GM18867 (cell line): ENCODE results near the gene STARD10.
A peak's percentile ranks its signal among the peaks of the same experiment; 100 is the strongest.

Experiments
- ATAC-seq: cut with Tn5 transposase; IDR thresholded peaks from one replicate; pipeline ENCODE4 v1.9.1; 2021; ENCODE audit warnings: mild to moderate bottlenecking, moderate library complexity; ENCODE audit not compliant: unreplicated experiment

STARD10 gene

DNA sequence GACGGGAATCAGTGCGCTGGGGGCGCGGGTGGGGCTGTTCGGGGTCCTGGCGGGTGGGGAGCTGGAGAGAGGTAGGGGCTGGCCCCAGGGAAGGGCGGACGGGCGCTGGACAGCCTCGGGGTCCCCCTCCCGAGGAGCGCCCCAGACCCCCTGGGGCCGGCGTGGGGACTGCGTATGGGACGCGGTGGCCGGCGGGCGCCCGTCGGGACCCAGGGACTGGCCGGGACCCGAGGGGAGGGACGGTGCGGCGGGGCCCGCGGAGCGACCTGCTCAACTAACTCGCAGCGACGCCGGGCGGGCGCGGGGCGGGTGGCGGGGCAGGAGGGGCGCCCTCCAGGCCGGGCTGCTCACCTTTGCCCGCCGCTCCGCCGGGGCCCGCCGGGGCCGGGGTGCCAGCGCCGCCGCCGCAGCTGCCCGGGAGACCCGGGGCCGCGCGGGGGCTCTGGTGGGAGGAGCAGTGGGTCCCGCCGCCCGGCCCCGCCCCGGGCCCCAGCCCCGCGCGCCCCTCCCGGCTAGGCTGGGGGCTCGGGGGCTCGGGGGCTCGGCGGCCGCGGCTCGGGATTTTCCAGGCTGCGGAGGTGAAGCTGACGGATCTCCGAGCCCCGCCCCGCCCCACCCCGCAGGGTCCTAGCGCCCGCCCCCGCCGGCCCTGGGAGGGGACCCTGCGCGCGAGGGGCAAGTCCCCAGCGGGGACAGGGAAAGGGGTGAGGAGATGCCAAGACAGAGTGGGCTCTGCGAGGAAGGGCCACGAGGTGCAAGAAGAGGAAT is 12.3 kb downstream of the STARD10 start:
- peak; percentile 50 for ATAC-seq

GRCh38 chr11:72781063-72781312 is 12.9 kb downstream of the STARD10 start:
- no peak for ATAC-seq

DNA sequence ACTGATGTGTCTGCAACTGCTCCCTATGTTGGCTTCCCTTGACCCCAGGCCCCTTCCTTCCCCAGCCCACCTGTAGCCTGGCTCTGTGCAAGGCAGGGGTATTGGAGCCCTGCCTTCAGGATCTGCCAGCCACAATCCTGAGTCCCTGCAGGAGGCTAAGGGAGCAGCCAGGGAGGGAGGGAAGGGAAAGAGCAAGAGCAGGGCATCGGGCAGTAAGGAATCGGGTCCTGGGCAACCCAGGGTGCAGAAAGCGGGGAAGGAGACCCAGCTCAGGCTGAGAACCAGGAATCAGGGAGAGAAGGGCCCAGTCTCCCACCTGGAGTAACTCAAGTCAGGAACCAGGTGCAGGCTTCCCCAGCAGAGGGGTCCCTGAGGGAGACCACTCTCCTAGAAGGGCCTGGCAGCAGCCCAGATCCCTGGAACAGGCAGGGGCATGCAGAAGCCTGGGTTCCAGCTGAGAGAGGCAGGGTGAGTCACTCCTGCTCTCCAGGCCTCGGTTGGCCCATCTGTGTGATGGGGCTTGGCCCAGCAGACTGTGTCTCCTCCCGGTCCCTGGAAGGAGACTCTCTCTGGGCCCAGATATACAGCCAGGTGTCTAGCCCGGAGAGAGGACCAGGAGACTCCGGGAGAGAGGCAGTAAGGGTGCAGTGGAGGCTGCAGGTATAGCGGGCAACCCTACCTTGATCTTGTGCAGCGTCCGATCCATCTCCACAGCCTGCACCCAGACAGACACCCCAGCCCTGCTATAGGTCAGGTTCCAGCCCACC is 13.4 kb downstream of the STARD10 start:
- no peak for ATAC-seq

GRCh38 chr11:72779495-72780128 is 14.2 kb downstream of the STARD10 start:
- ATAC-seq: no peak

DNA sequence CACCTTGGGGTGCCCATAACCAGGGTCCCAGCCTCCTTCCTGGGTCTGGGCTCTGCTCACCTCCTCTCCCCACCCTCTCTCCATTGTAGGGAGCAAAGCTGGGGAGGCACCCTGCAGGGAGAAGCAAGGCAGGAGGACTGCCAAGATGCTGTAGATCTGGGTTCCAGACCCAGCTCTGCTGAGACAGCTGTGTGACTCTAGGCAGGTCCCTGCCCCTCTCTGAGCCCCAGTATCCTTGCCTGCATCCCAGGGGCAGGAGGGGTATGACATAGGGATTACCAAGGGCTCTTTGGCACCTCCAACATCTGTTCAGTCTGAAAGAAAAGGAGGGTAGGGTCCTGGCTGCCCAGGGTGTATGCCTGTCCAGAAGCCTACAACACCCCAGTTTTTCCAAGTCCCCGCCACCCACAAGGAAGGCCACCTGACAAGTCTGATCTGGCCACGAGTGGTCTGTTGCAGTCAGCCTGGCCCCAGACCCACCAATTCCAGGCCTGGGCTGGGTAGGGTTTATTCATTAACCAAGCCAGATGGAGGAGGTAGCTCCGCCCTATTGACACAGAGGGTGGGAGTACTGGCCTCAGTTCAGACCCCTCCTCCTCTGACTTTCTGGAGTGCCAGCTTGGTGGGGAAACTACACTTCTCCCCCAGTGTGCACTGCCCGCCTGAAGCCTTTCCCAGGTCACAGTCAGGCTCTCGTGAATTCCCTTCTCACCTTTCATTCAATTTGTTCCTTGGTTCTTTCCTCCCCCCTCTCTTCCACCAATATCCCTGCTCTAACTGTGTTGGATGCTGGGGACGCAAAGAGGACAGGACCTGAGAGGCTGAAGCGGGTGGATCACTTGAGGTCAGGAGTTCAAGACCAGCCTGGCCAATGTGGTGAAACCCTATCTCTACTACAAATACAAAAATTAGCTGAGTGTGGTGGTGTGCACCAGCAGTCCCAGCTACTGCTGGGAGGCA is 15.0 kb downstream of the STARD10 start:
- ATAC-seq: no peak

DNA sequence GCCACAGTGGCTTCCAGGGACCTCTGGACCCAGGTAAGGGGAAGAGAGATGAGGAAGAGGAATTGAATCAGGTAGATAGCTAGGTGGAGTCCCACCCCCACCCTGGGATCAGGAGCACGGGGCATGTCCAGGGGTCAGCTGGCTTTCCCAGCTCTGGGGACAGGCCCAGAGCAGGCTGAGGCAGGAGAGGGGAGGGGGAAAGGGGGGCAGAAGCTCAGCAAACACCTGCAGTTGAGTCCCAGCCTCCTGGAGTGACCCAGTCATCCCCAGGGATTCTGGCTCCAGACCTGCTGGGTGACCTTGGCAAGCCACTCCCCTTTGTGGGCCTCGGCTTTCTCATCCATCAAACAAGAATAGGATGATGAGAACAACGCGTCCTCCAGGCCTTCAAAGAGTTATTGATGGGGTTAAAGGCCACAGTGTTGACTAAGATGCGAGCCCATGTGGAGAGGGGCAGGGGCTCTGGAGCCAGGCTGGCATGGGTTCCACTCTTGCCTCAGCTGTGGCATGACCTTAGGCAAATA is 16.0 kb downstream of the STARD10 start:
- no peak for ATAC-seq

- no peak for ATAC-seq
These were observed 16.7 kb downstream of the STARD10 start for GRCh38 chr11:72776844-72777754.

DNA sequence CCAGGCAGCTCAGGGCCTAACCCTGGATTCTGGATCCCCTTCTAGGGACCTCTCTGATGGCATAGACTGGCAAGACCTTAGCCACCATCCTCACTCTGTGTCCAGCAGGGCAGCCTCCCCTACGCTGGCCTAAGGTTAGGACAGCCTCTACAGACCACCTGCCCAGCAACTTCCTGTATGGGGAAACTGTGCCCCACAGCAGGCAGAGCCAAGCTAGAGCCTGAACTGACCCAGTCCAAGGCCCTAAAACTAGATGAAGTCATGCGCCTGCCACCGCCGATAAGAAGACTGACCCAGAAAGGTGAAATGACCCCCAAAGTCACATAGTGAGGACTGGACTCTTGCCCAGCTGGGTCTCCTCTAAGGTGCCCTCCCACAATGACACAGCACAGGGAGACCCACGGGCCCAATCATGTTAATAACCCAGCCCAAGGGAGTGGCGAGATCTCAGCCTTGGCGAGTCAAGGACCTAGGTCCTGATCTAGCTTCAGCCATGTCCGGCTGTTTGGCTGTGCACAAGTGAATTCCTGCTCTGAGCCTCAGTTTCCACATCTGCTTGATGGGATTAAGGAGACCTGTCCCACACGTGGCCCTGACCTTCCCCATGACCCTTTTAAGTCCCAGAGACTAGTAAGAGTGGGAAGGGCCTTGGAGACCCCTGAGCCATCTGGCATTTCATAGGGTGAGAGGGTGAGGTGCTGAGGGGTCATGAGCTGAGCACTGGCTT is 17.6 kb downstream of the STARD10 start:
- no peak for ATAC-seq

GRCh38 chr11:72775288-72776110 is 18.3 kb downstream of the STARD10 start:
- ATAC-seq: no peak

DNA sequence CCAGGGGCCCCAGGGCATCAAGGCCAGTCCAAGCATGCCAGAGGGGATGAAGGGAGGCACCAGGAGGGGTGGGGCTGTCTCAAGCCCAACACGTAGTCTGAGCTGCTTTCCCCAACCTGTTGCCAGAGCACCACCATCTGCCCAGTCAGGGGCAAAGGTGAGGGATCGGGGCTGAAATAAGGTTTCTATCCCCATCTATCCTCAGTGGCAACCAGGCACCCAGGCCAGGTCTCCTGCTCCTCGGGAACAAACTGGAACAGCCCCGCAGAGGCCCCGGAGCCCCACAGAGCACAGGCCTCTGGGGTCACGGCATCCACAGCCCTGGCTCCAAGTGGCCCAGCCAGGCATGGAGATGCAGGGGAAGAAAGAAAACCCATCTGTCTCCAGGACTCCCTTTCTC is 19.3 kb downstream of the STARD10 start:
- ATAC-seq: no peak

DNA sequence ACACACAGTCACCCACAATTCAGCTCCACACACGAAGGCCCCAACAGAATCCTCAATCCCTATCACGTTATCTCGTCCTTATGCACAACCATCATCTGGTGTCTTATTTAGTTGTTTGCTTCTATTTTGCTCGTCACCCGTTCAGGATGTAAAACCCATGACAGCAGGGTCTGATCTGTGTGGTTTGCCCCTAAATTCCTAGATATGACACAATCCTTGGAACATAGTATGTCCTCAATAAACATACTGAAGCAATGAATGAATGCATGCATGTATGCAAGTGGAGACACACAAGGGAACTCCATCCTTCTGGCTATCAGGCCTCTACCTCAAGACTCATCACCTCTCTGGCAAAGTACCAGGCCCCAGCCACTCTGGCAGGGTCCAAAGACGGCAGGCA is 20.2 kb downstream of the STARD10 start:
- no peak for ATAC-seq

DNA sequence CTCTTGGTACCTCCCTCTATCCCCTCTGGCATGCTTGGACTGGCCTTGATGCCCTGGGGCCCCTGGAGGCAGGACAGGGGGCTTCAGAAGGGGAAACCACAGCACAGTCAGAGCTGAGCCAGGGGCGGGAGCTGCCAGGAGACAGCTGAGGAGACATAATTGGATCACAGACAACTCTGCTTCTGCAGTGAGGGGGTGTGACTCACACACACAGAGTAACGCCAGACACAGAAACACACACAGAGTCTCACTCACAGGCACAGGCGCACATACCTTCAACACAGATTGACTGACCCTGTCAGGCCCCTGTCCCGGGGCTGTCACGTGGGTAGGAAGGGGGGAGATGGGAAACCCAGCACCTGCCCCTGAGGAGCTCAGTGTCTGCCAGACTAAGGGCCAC is 20.6 kb downstream of the STARD10 start:
- ATAC-seq: no peak

DNA sequence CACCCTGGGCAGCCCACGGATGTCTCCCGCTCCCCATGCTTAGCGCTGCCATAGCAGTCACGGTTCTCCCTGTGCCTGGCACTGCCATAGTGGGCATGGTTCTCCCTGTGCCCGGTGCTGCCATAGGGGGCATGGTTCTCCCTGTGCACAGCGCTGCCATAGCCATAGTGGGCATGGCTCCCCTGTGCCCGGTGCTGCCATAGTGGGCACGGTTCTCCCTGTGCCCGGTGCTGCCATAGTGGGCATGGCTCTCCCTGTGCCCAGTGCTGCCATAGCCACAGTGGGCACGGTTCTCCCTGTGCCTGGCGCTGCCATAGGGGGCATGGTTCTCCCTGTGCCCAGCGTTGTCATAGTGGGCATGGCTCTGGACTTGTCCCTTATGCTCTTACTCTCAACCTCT is 21.8 kb downstream of the STARD10 start:
- ATAC-seq: no peak

- ATAC-seq: no peak
These were observed 22.3 kb downstream of the STARD10 start for GRCh38 chr11:72771507-72771906.

GRCh38 chr11:72770799-72771198 is 23.0 kb downstream of the STARD10 start:
- ATAC-seq: no peak

DNA sequence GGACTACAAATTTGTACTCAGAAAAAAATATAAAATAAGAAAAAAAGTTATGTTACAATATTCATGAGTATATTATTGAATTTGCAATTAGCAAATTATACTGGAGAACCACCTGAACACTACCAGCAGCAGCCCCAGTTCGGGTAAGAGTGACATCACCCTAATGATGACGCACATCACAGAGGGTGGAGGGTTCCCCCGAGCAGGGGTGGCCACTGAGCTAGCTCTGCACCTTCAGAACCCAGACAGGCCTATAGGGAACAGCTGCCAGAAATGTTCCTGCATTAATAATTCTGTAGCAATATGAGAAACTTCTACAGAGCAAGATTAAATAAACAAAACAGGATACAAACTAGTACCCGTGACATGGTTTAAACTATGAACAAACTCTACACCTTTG is 24.2 kb downstream of the STARD10 start:
- no peak for ATAC-seq

DNA sequence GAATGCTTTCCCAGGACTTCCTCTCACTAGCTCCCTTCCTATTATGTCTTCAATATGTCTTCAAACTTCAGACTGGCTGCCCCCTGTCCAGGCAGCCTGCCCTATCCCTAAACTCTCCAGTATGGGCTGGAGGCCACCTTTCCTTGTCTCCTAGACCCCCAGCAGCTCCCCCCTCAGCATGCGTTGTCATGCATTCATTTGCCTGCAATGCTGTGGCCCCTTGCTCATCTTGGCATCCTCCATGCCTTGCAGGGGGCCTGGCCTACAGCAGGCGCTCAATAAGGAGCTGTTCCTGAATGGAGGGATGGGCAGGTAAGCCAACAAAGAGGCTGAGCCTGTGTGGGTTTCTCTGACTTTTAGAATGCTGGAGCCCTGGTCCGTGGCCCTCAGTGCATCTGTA is 25.3 kb downstream of the STARD10 start:
- ATAC-seq: no peak
